Activated CD8-positive, alpha-beta memory T cell treated with anti-CD3 and anti-CD28 coated beads, Interleukin-2, amount 50 U/mL, for 24 hours (primary cell): ENCODE measurements around the gene PRRX2.
"Not testable (repeated sequence)": the region's sequence is repeated elsewhere in the genome, so short reads cannot be mapped to it uniquely, and the experiment has no call there.

Experiments
- DNase-seq: peaks from one replicate; pipeline ENCODE4 v3.0.0-alpha.2; 2020; ENCODE audit errors: extremely low read depth

Gene PRRX2

DNA sequence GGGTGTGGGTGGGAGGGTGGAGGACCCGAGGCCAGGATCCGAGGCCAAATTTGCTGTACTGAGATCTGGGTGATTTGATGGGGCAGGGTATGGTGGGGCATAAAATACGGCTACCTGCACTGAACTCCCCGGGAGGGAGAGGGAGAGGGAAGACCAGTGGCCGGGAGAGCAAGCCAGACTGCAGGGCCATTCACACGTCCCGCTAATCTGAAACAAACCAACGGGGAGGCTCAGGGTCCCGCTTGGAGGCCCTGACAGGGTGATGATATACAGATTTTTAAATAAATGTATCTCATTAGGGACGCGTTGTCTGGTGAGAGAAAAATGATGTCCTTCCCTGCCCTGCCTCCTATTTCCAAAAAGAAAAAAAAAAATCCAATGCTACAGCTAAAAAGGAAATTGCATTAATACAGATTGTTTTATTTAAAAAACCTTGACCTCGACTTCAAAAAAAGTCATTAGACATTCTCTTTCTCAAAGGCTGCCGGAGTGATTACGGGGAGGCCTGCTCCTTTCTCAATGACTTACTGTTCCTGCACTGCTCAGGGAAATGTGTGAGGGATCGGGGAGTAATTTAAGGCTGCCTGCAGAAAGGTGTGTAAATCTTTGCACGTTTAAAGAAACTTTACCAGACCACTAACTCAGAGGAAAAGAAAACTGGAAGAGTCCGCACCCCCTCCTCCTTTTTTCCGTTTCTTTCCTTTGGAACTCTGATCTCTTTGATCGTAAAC lies 11.5 kb upstream of the PRRX2 start:
- DNase-seq, result no peak

DNA sequence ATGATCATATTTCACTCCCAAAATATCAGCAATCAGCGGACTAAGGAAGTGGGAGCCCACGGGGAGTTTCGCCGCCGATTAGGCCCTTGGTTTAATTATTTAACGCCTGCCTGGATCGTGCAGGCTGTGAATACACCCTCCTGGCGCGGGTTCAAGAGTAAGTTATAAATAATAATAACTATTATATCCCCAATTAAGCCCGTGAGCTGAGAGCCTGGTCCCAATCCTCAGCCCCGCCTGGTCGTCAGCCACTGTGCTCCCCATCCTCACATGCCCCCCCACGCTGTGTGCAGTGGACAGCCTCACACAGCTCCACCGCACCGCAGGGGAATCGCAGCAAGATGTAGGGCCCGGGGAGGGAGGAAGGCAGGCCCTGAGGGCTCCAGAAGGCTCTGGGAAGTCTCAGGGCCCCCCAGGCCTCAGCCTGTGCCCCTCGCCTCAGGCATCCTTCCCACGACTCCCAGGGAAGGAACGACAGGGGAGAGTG lies 10.8 kb upstream of the PRRX2 start:
- no peak for DNase-seq

DNA sequence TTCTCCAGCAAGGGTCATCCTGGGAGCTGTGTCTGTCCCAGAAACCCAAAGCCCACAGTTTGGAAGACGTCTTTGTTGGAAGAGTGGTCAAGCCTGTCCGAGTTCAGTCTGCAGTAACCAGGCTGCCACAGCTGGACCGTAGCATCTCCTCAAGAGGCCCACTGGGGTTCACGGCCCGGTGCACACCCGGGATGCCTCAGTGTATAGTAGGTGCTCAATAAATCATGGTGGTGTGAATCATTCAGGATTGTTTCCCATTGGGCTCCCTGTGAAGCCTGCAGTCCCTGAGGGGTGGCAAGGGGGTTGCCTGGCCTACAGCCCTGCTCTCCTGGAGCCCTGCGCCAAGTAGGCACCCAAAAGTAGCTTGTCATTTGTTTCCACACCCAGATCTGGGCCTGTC lies 10.3 kb upstream of the PRRX2 start:
- DNase-seq, result no peak

DNA sequence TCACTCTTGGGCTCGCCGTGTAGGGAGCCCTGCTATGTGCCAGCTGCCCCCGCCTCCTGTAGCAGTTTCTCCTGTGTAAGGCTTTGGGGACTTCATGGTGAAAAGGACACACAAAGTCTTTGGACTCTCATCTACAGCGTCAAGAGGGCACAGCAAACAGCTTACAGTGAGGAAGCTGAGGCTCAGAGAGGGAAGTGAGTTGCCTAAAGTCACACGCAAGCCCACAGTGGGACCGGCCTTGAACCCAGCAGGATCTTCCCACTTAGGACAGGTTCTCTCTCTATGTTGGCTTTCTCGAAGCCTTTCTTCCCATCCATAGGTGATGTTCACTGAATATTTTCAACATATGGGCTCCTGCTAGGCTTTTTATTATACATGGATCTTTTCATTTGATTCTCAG lies 9.8 kb upstream of the PRRX2 start:
- no peak for DNase-seq

DNA sequence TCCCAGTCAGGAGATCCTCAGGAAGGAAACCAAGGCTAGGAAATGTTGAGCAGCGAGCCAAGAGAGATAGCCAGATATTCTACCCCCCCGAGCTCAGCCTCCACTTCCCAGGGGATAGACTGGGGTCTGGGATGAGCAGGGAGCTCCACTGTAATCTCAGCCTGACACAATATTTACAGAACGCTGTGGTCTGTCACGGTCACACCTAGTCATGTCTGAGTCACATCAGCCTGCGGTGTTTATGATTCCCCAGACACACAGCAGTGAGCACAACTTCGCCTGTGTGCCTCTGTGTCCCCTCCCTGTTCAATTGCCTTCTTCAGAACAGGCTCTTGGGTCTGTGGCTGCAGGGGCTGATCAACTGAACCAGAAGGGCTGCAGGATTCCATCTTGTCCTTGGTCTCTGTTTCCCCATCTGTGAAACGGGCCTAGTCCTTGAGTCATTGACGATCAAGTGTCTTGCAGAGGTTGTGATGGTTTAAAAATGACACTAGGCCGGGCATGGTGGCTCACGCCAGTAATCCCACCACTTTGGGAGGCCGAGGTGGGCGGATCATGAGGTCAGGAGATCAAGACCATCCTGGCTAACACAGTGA lies 8.6 kb upstream of the PRRX2 start:
- DNase-seq, result no peak

DNA sequence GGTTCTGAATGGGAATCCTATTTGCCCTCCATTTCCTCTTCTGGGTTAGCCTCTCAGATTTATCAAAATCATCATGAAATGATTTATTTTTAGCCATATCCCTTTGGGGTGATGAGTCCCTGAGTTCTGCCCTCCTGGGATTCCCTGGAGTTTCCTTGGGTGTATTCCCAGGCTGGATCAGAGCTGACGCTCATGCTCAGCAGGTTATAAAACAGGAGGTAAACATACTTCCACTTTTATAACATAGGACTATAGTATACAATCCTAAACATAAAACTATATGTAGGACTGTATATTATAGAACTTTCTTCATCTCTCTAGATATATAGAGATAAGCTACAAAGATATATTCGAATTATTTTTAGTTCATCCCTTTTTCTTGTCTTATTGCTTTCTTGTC lies 4.4 kb upstream of the PRRX2 start:
- no peak for DNase-seq

DNA sequence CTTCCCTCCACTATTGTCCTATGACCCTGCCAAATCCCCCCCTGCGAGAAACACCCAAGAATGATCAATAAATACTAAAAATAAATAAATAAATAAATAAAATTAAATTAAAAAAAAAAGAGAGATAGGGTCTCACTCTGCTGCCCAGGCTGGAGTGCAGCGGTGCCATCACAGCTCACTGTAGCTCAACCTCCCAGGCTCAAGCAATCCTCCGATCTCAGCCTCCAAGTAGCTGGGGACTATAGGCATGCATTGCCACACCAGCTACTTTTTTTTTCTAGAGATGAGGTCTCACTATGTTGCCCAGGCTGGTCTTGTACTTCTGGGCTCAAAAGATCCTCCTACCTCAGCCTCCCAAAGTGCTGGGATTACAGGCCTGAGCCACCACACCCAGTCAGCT lies 3.2 kb upstream of the PRRX2 start:
- DNase-seq, result not testable (repeated sequence)

DNA sequence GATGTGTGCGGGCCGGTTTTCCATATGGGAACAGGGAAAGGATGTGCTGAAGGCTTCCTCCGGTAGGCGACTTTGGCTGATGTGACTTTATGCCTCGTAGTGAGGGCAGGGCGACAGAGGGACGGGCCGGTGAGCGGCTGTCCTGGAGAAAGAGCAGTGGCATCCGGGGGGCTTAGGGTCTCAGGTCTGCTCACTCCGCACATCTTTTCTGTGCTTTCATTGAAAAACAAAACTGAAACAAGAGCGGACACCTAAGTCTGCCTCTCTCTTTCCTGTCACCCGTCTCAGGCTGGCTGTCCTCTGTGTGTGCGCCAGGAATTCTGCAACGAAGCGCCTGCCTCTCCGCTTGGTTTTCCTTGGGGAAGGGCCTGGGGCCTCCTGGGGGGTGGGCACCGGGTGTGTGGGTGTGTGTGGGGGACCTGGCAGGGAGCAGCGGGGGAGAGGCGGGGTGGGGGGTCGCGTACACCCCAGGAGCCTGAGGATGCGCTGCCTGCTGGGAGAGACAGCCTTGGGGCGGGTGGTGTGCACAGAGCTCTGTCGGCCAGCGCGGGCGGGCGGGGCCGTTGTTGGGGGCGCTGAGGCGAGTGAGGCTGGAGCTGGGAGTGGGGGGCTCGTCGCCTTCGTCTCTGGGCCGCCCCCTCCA lies 580 bp upstream of the PRRX2 start:
- DNase-seq, result no peak

DNA sequence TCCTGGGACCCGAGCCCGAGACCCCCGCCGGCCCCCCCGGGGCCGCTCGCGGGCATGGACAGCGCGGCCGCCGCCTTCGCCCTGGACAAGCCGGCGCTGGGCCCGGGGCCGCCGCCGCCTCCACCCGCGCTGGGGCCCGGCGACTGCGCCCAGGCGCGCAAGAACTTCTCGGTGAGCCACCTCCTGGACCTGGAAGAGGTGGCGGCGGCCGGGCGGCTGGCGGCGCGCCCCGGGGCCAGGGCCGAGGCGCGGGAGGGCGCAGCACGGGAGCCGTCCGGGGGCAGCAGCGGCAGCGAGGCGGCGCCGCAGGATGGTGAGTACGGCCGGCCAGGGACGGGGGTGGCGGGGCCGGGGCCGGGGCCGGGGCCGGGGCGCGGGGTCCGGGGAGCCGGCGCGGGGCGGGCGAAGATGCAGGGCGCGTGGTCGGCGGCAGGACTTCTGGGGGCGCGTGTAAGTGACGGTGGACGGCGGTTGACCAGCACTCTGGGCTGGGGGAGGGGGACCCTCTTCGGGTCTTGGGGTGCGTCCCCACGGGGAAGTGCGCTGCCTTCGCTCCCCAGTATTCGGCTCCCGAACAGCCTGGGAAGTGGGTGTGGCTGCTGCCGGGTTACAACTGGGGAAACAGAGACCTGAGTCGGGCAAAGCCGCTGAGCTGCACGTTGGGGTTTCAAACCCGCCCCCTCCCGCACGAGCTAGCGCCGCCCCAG lies 520 bp downstream of the PRRX2 start:
- DNase-seq, result no peak

DNA sequence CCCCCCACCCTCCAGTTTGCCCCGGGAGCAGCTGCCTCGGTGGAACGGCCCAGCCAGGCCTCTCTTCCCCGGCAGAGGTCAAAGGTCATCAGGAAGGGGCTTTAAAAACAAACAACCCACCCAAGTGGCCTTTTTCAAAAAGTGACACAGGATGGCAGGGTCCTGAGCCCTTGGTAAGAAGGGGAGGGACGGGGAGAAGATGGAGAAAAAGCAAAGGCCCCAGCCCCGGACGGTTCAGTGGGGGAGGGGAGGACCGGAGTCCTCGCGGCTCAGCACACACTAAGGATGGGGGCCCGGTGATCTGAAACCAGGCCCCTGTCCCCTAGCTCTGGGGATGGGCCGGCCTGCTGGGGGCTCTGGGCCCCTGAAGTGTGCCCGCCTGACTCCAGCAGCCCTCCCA lies 1.1 kb downstream of the PRRX2 start:
- DNase-seq, result no peak

DNA sequence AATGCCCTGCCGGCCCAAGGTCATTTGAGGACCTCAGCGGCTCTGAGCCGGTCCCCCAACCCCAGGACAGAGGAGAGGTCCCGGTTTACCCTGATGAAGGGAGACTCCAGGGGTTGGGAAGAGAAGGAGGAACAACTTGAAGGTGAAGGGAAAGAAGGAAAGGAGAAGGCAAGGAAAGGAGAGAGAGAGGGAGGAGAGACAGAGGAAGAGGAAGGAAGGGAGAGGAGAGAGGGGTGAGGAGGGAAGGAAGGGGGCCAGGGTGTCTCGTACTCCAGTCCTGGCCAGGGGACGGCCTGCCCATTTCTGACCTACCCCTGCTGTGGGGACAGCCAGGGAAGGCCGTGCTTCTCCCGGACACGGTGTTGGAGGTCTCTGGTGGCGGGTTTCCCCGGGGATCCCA lies 1.9 kb downstream of the PRRX2 start:
- no peak for DNase-seq

DNA sequence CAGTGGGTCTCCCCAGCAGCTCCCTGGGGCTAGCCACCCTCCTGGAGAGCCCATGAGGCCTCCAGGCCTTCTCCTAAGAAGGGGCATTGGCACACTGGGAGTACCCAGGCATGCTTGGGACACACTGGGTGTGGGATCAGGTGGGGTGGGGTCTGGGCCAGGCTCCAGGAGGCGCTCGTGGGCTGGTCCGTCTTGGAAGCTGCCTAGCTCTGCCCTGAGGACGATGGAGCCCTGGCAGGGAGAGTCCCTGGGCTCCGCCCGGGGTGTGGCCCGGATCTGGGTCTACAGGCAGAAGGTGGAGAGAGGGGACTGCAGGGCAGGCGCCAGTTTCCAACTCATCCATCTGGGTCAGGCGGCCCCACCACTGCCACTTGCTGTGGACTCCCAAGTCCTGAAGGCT lies 2.4 kb downstream of the PRRX2 start:
- no peak for DNase-seq

DNA sequence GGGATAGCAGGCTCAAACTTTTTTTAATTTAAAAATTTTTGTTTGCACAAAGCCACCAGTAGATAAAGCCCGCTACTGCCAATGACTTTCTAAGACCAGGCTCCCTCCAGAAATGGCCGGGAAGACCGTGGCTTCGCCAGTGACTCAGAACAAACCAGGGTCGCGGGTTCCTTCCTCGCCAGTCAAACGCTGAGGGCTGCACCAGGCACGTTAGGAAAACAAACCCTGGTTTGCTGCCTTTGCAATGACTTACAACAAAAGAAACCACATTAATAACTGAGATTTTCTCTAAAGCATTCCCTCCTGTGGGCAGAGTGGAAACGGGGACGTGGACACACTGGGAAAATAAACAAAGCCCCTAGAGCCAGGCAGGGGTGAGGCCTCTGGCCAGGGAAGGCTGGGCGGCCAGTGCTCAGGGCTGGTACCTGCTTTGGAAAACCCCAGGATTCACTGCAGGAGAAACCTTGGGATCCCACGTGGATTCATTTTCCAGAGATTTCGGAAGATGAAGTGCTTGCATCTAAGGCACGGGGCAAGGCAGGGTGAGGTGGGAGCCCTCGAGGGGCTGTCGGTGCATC lies 3.8 kb downstream of the PRRX2 start:
- DNase-seq, result no peak

DNA sequence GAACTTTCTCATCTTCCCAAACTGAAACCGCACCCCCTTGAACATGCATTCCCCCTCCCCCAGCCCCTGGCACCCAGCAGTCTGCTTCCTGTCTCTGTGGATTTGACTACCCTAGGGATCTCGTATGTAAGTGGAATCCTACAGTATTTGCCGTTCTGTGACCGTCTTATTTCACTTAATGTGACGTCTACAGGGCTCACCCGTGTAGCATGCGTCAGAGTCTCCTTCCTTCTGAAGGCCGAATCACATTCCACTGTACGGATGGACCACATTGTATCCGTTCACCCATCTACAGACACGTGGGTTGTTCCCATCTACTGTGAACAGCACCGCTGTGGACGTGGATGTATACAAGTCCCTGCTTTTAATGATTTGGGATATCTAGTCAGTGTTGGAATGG lies 4.5 kb downstream of the PRRX2 start:
- DNase-seq, result no peak

DNA sequence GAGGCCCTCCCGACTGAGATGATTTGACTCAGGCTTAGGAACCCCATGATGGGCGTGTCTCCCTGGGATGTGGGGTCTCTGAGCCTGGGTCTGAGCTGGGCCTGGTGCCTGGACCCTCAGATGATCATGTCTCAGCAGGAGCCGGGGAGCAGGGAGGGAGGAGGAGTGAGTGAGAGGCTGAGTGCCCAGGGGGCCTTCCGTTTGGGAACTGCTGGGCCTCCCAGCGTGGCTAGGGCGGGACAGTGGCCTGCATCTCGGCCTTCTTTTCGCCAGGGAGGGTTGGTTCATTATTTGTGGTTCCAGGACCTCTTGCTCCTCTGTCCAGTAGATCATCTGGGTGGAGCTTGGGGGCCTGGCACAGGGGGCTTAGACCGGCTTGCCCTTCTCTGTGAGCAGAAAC lies 5.6 kb downstream of the PRRX2 start:
- no peak for DNase-seq

DNA sequence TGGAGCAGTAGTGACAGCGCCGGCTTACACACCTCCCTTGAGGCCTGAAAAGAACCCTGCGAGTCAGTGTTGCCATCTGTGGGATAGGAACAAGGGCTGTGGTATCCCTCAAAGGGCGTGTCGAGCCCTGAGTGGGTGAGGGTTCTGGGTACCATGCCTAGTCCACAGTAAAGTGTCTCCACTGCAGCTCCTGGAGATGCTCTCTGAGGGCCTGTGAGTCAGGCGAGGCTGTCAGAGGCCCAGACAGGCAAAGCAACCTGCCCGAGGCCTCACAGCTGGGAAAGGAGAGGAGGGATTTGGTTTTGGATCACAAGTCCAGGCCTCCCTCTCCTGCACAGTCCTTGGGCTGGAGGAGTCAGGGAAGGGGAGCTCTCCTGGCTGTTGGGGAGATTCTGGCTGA lies 6.1 kb downstream of the PRRX2 start:
- no peak for DNase-seq

DNA sequence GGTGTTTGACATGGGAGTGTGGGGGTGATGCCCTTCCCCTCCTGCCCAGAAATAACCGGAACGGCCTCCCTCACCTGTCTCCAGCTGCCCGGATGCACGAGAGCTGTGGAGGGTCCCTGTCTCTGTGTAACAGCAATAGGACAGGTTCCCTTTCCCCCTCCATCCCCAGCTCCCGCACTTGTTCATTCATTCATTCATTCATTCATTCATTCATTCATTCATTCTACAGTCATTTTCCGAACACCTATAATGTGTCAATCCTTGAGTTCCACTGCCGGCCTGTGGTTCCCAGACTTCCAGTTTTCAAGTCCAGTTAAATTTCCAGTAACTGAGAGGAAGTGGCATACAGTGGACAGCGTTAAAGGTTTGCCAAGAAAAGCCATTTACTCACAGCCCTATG lies 7.3 kb downstream of the PRRX2 start:
- DNase-seq, result no peak

DNA sequence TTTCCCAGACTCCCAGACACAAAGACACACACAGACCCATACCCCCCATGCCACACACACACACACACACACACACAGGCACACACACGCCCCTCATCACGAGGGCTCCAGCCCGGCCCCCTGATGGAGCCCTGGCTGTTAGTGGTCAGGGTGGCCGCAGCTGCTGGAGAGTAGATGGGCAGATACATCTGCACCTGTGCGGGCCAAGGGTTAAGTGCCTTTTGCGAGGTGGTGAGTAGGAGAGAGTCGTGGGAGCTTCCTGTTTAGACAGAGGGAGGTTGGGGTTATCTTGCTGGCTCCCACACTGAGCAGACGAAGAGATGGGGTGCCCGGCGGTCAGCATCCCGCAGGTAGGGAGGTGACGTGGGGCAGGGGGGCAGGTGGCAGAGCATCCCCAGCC lies 8.2 kb downstream of the PRRX2 start:
- DNase-seq, result no peak

DNA sequence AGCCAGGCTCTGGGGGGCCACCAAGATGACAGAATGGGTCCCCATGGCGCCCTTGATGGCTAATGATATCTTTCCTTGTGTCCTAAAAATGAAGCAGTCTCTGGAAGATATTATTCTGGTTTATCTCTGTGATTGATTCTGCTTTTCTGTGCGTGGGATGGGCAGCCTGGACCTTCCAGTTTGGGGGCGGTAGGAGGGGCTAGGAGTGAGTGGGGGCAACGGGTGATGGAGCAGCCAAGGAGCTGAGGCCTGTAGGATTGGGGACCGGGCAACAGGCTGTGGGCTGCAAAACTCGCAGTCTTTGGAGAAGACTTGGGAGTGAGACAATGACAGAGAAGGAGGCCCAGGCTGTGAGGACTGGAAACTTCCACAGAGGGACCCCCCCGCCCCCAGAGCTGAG lies 8.8 kb downstream of the PRRX2 start:
- DNase-seq, result no peak

DNA sequence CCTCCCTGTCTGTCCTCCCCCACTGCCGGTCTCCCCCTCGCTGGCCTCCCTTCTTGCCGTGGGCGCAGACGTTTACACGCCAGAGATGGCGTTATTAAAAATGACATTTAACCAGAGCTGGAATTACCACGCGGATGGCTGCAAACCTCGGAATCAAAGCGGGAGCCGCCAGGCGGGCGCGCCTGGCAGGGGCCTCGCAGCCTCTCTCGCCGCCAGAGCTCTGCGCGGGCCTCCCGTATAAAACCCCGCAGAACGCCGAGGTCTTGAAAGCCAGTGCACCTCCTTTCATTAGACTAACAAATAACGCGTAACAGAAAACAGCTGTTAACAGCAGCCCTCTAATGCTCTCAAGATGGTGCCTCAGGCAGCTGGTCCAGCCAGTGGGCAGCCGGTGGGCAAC lies 10.2 kb downstream of the PRRX2 start:
- no peak for DNase-seq

DNA sequence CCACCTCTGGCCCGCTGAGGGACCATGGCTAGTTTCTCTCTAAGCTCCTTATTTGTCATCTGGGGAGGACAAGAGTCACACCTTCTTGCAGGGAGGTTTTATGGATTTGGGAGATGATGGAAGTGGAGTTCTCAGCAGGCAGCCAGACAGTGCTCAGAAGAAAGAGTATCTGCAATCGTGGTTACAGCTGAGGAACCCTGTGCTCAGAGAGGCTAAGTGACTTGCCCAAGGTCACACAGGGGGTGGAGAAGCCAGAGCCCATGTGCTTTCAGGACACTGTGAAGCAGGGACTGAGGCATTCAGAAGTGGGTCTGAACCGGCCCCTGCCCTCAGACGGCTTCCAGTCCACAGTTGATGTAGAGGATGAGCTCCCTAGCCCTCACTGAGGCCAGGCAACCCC lies 10.8 kb downstream of the PRRX2 start:
- DNase-seq, result no peak

DNA sequence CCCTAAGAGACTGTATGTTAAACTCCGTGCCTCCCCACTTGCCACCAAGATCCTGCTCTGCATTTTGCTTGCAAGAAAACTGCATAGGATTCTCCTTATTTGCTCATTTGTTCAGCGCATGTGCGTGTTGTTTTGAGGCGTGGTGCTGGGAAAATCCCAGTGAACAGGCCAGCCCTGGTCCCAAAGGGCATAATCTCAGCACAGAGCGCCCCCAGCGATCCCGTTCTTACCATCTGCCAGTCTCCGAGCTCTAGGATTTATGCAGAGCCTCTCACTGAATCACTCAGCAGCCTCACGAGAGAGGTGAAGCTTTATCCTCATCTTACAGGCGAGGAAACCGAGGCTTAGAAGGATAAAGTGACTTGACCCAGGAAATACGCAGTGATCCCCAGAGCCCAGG lies 11.5 kb downstream of the PRRX2 start:
- DNase-seq, result no peak
